ENCODE measurements around the gene GALNT11.
"Not testable (repeated sequence)": the region's sequence is repeated elsewhere in the genome, so short reads cannot be mapped to it uniquely, and the experiment has no call there.

The GALNT11 gene

GRCh38 chr7:152074673-152075072 is 49.2 kb downstream of the GALNT11 start:
- no peak for DNase-seq (ENCODE audit: low read depth)
- TF ChIP-seq, protein P1, sequence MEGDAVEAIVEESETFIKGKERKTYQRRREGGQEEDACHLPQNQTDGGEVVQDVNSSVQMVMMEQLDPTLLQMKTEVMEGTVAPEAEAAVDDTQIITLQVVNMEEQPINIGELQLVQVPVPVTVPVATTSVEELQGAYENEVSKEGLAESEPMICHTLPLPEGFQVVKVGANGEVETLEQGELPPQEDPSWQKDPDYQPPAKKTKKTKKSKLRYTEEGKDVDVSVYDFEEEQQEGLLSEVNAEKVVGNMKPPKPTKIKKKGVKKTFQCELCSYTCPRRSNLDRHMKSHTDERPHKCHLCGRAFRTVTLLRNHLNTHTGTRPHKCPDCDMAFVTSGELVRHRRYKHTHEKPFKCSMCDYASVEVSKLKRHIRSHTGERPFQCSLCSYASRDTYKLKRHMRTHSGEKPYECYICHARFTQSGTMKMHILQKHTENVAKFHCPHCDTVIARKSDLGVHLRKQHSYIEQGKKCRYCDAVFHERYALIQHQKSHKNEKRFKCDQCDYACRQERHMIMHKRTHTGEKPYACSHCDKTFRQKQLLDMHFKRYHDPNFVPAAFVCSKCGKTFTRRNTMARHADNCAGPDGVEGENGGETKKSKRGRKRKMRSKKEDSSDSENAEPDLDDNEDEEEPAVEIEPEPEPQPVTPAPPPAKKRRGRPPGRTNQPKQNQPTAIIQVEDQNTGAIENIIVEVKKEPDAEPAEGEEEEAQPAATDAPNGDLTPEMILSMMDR (IDR thresholded peaks at IDR 0.05; ENCODE audit: insufficient read depth, low read depth, low read length, missing control alignments): no peak
- no peak overlapping the region for H3K4me3 ChIP-seq (ENCODE audit: low read length)

- DNase-seq (ENCODE audit: low read depth); H3K4me3 ChIP-seq (ENCODE audit: low read length): not testable (repeated sequence)
These were observed 49.9 kb downstream of the GALNT11 start for GRCh38 chr7:152075379-152075778.

DNA sequence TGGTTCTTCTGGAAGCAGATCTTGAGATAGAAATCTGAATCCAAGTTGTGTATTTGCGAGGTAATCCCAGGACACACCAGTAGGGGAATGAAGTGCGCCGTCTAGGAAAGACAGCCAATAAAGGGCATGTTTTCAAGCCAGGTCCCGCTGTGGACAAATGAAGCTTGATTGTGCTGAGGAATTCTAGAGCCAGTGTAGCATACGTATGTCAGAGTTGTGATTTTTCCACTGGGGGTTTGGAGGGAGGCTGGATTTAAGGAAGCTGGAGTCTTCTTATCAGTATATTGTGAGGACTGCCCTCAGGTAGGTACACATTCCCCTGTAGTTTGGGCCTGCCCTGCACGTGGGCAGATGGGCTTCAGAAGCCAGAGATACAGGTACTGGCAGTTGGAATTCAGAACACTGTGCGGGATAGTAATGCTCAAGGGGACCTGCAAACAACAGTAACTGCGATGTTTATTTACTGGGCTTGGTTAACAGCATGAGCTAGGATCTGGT is 50.9 kb downstream of the GALNT11 start:
- TF ChIP-seq, protein P1 (IDR thresholded peaks at IDR 0.05; ENCODE audit: insufficient read depth, low read depth, low read length, missing control alignments): peak; percentile 51
- H3K4me3 ChIP-seq (ENCODE audit: low read length): no peak overlapping the region
- DNase-seq (ENCODE audit: low read depth): peak; percentile 14

DNA sequence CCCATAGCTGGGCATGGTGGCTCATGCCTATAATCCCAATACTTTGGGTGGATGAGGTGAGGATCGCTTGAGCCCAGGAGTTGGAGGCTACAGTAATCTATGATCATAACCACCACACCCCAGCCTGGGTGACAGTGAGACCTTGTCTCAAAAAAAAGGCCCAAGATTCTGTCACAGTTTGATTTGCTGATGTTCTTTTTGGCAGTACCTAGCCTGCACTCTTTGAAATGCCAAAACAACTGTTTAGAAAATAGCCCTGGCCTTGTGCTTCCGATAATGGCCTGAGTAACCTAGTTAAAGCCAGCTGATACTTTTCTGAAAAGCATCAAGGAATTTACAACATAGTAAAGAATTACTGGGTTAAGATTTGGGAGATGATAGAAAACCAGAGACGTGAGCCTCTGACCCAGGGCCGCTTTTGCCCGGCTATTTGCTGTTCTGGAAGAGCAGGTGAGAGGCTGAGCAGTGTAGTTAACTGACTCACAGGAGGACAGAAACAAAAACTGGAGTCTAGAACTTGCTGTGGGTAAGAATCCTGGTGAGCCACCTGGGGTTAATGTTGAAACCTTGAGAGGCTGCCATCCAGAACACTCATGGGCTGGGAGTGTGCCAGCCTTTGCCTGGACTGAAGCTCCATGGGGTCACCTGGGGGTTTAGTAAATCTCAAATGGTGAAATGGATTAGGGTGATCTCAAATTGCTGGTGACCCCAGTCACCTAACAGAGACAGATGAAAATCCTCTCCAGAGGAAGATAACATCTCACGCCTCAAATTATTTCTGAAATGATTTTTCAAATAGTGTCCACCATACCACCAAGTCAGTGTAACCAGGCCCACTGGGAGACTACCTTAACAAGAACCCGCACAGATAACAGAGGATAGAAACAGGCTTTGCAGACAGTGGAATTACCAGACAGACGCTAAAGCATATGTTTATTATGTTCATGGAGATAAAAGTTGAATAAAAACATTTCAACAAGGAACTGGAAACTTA is 51.8 kb downstream of the GALNT11 start:
- TF ChIP-seq, protein P1 (IDR thresholded peaks at IDR 0.05; ENCODE audit: insufficient read depth, low read depth, low read length, missing control alignments): no peak
- peak; percentile 41 for DNase-seq (ENCODE audit: low read depth)
- H3K4me3 ChIP-seq (ENCODE audit: low read length): no peak overlapping the region

DNA sequence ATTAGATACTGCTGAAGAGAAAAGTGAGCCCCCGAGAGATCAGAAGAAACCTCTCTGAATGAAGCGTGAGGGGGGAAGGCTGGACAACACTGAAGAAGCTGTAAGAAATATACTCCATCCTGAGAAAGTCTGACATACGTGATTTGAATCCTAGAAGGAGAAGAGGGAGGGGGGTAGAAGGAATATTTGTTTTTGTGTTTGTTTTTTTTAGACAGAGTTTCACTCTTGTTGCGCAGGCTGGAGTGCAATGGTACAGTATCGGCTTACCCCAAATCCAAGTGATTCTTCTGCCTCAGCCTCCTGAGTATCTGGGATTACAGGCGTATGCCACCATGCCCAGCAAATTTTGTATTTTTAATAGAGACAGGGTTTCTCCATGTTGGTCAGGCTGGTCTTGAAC is 52.6 kb downstream of the GALNT11 start:
- no peak overlapping the region for H3K4me3 ChIP-seq (ENCODE audit: low read length)
- DNase-seq (ENCODE audit: low read depth): no peak
- TF ChIP-seq, protein P1 (IDR thresholded peaks at IDR 0.05; ENCODE audit: insufficient read depth, low read depth, low read length, missing control alignments): no peak

GRCh38 chr7:152078786-152079185 is 53.3 kb downstream of the GALNT11 start:
- TF ChIP-seq, protein P1 (IDR thresholded peaks at IDR 0.05; ENCODE audit: insufficient read depth, low read depth, low read length, missing control alignments): no peak
- DNase-seq (ENCODE audit: low read depth): no peak

DNA sequence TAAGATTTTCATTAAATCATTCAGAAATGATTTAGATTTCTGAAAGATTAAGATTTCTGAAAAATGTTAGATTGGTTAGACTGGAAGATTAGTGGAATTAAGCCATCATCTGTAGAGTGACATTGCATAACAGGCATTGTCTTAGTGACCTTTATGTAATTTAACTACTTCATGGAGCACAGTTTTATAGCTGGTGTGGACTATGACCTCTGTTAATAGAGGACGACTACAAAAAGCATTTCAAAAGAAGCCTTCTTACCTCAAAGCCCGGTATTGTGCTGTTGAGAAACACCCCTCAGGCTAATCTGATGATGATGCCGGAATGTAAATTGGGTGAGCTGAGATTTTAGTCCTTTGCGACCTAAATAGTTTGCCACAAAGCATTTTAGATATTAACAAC is 55.6 kb downstream of the GALNT11 start:
- peak; percentile 64 for DNase-seq (ENCODE audit: low read depth)
- no peak overlapping the region for H3K4me3 ChIP-seq (ENCODE audit: low read length)
- TF ChIP-seq, protein P1 (IDR thresholded peaks at IDR 0.05; ENCODE audit: insufficient read depth, low read depth, low read length, missing control alignments): no peak

More at GRCh38 chr7:152078786-152079185, 53.3 kb downstream of the GALNT11 start:
- no peak overlapping the region for H3K4me3 ChIP-seq (ENCODE audit: low read length)

- not testable (repeated sequence) for H3K4me3 ChIP-seq (ENCODE audit: low read length)
- peak; percentile 81 for DNase-seq (ENCODE audit: low read depth)
These were observed 56.7 kb downstream of the GALNT11 start for GRCh38 chr7:152082073-152082721.
